OCI-LY7 (cell line): ENCODE data around the gene YJU2.

Source experiments
- EZH2phosphoT487 ChIP-seq: fragments of 200-600 bp; sonication (generic); IDR thresholded peaks from 2 replicates; pipeline ENCODE4 v1.6.1; 2018; ENCODE audit warnings: low read depth, borderline replicate concordance, mild to moderate bottlenecking, mixed run types, antibody characterized with exemption, low read length, moderate library complexity, mixed read lengths
- TF ChIP-seq, protein P1 (sequence below): fragments of 200-600 bp; sonication (generic); conservative IDR thresholded peaks from 2 replicates; pipeline ENCODE4 v1.5.1; 2014; ENCODE audit warnings: mild to moderate bottlenecking, antibody characterized with exemption, low read length, moderate library complexity, mixed read lengths

DNA sequence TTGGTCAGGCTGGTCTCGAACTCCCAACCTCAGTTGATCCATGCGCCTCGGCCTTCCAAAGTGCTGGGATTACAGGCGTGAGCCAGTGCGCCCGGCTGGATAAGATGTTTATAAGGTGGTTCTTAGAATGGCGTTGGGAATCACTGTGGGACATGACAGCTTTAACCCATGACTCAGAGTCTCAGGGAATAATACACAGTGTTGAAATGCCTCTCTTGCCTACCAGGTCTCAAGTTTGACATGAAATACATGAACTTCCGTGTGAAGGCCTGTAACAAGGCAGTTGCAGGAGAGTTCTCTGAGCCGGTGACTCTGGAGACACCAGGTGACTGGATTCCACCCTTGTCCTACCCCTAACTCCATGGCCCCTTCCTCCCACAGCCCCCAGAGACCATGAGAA, 70.1 kb downstream of the YJU2 start:
- TF ChIP-seq, protein P1, sequence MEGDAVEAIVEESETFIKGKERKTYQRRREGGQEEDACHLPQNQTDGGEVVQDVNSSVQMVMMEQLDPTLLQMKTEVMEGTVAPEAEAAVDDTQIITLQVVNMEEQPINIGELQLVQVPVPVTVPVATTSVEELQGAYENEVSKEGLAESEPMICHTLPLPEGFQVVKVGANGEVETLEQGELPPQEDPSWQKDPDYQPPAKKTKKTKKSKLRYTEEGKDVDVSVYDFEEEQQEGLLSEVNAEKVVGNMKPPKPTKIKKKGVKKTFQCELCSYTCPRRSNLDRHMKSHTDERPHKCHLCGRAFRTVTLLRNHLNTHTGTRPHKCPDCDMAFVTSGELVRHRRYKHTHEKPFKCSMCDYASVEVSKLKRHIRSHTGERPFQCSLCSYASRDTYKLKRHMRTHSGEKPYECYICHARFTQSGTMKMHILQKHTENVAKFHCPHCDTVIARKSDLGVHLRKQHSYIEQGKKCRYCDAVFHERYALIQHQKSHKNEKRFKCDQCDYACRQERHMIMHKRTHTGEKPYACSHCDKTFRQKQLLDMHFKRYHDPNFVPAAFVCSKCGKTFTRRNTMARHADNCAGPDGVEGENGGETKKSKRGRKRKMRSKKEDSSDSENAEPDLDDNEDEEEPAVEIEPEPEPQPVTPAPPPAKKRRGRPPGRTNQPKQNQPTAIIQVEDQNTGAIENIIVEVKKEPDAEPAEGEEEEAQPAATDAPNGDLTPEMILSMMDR = no peak
- no peak for TF ChIP-seq EZH2phosphoT487
